Right hindlimb (tissue), 1 donor: Measurements from ENCODE around the gene WBP11.

Experiments
- DNase-seq: peaks from one replicate; pipeline ENCODE4 v3.0.0-alpha.2; 2018

The WBP11 gene

DNA sequence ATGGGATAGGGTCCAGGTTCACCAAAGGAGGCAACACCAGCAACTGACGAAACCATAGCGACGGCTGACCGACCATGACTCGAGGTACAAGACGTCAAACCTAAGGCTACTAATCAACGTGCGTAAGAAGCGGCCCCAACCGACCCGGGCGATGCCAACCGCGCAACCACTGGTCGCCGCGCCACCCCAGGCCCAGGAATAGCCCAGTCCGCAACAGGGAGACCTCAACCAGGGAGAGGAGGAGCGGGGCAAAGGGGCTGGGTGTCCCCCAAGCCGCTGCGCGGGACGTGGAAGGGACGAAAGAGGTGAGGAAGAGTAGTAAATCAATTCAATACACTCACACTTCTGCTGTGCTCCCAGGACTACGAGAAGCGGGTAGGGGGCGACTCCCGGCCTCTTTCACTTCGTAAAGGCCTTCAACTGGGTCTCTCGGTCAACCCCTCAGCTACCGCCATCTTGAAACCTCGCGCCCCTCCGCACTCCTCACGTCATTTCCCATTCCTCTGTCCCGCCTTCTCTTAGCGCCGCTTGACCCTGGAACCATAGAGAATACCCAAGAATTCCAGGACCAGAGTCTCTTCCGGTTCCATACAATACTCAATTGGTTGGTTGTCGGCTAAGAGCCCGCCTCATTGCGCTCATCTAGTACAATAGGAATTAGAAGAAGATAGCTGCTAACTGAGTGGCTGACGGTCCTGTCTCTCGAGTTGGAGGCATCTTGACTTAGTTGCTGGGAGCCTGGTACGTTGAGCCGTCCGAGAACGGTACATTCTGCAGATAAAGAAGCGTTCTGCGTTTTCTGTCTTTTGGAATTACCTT lies at the start of gene WBP11, which contains the start of gene C12orf60:
WBP11 (minus strand) TSS at position 468 of the 819 bp plus-strand sequence. CDS start 2,095 bp downstream, outside the sequence.
C12orf60 (plus strand) TSS at position 660 of the 819 bp plus-strand sequence. CDS start 19,266 bp downstream, outside the sequence.
- peak; percentile 97 for DNase-seq

DNA sequence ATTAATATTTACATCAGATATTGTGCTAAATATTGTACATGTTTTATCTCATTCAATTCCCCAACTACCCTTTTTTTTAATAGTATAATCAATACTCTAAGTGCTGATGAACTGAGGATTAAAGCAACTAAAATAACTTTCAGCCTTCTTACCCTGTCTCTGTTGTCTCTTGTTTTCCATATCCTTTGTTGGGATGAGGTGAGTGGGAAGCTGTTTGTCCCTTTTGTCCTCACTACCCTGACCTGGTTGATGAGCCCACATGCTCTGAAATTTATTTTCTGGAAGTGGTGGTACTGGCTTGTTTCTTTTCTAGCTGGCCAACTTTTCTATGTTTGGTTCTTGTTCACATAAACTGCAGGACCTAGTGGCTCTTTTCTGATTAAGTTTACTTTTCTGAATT lies 49.6 kb upstream of the WBP11 start:
- DNase-seq, result no peak

DNA sequence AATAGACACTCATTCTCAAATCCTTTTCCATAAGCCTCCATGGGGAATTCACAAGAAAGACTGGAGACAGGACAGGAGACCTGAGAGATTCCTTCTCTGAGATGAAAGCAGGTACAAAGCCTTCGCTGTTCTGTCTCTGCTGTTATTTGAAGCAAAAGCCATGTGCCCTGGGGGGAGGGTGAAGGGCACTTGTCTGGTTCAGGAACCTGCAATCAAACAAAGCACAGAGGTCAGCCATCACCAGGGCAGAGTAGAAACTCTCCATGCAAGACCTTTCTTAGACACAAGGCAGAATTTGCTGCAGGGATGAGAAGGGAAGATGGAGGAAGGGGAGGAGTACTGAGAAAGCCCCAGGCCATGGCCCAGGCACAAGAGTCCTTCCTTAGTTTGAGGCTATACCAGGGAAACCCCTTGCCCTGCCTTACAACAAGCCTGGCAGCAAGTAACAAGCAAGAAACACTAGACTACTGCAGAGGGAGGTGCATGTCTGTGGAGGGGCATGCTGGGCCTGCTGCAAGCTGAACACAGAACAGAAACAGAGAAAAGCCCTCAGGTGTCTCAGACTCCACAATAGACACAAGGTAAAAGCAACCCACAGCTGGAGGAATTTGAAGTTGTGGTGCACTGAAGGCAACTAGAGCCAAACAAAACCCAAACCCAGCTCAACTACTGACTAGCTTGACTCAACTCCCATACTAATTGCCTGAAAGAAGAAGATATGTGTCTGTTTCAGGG lies 47.8 kb upstream of the WBP11 start:
- no peak for DNase-seq

DNA sequence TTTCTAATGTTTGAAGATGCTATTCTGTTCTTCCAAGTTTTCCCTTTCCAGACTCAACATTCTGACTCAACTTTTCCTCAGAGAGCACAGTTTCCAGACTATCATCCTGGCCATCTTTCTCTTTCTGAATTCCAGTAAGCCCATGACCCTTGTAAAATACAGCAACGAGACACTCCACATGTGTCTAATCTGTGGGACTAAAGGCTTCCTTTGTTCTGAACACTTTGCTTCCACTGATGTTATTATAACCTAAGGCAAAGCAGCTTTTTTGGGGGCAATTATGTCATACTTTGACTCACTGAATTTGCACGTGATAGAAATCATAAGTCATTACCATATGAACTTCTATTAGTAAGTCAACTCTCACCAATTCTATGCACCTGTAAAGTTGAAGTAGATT lies 46.4 kb upstream of the WBP11 start:
- DNase-seq, result peak; percentile 38

- no peak for DNase-seq
These were observed 43.8 kb upstream of the WBP11 start for GRCh38 chr12:14846876-14847580.

DNA sequence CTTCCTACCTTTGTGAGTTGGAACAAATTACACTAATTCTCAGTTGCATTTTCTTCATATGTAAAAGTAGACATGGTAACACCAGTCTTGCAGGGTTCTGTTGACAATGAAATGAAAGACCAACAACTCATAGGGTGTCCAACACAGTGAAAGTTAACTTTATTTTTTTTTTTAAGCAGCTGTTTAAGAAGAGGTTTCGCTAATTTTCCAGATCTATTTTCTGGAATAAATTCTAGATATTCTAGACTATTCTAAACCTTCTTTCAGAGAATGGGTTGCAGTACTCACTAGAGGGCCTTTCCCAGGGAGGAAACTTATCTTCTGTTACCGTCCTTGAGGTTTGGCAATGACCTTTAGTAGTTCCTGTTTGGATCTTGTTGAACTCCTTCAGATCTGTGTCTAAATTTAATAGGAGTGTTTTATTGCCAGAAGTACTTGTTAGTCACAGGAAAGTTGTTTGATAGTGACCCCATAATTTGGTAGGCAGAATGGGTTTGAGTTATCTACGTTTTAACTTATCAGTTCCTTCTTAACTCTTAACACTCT lies 42.8 kb upstream of the WBP11 start:
- DNase-seq, result no peak

GRCh38 chr12:14845350-14845750 lies 42.1 kb upstream of the WBP11 start:
- DNase-seq, result peak; percentile 63

- no peak for DNase-seq
These were observed 41.1 kb upstream of the WBP11 start for GRCh38 chr12:14844401-14844800.

GRCh38 chr12:14843425-14843887 lies 40.2 kb upstream of the WBP11 start, which contains the start of gene ART4:
TSS of gene ART4 (minus strand) at chr12:14843526. CDS start at chr12:14843113, 413 bp downstream.
- no peak for DNase-seq

DNA sequence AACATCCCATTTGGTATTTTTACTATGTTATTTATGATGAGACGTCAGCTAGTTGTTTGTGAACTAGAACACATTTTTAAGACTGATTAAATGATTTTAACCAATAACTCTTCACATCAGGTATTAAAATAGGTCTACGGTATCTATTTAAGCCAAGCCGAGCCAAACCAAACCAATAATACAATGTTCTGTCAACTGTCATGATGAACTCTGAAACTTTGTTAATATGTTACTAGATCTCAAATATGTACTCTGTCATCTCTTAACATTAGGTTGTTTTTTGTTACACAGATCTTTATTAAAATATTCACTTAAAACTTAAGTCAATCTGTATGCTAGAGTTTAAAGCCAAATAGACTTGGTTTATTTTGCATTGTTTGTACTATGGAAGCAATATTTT lies 39.0 kb upstream of the WBP11 start:
- DNase-seq, result no peak

DNA sequence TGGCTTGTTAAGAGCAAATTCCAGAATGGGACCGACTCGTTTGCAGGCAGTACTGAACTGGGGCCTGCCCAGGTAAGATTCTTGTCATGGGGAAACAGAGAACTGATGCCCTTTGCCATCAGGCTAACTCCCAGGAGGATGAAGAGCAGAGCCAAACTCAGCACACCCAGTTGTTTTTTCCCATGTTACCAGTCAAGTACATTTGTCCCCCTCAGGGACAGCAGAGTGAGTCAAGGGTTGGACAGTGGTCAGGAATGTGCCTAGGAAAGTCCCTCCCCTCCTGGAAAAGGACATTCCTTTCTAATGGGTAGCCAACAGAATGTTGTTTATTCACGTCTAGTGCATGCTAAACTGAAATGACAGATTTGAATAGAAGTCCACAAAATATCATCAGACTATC lies 38.5 kb upstream of the WBP11 start:
- peak; percentile 23 for DNase-seq

GRCh38 chr12:14840616-14841015 lies 37.3 kb upstream of the WBP11 start:
- DNase-seq, result no peak

- no peak for DNase-seq
These were observed 36.0 kb upstream of the WBP11 start for GRCh38 chr12:14839262-14839661.

DNA sequence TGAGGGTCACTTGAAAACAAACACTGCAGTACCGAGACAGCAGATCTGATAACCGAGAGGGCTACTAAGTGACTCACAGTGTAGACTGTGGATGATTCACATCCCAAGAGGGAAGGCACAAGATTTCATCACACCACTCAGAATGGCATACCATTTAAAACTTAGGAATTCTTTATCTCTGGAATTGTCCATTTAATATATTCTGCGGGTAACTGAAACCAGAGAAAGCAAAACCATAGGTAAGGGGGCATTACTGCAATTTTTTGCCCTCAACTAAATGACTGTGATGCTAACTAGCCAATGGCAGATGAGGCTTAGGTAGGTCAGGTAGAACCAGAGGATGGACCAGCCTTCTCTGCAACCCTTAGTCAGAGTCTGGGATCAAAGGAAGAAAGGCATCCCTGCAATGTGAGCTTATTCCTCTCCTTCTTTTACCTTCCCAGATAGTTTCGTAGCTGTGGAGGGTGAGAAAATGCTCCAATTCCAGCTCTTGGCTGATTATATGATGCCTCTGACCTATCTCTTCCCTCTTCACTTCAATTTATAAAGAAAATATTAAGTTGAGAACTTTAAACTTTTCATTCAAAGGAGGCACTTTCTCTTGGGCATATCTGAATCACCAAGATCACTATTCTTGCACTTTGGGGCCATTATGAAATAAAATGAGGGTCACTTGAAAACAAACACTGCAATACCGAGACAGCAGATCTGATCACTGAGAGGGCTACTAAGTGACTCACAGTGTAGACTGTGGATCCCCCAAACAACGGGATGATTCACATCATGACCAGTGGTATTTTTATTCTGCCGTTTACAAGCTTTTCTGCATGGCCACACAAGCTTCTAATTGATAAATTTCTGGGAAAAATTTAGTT lies 33.3 kb upstream of the WBP11 start:
- DNase-seq, result no peak

DNA sequence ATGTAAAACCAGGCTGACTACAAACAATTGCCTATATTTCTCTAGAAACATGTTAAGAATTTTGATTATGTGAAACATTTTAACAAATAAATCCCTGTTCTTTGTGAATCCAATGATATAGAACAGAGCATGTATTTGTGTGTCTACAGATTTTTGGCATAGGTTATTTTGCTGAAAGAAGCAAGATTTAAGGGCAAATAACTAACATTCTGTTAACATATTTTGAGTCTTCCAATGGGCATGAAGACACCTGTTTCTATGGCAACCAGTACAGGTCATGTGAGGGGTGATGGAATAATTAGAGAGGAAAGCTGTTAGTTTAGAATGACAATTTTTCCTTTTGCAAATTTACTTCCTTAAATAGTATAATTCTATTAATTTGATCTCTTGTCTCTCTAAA lies 31.2 kb upstream of the WBP11 start:
- DNase-seq, result no peak

DNA sequence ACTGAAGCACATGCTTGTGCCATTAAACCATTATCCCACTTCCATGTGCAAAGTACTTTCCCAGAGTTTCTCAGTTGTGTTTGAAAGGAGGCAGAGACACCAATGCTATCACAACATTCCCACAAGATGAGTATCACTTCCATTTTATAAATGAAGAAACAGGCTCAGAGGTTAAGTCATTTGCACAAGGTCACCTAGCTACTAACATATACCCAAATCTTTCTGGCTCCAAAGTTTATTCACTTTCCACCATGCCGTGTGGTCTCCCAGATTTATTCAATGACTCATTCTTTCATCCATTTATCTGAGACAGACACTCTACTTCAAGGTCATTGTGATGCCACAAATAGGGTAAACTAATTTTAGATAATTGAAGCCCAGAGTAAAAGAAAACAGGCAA lies 30.7 kb upstream of the WBP11 start:
- DNase-seq, result no peak

GRCh38 chr12:14833336-14833735 lies 30.1 kb upstream of the WBP11 start:
- DNase-seq, result no peak

GRCh38 chr12:14828892-14829291 lies 25.6 kb upstream of the WBP11 start:
- DNase-seq, result no peak

DNA sequence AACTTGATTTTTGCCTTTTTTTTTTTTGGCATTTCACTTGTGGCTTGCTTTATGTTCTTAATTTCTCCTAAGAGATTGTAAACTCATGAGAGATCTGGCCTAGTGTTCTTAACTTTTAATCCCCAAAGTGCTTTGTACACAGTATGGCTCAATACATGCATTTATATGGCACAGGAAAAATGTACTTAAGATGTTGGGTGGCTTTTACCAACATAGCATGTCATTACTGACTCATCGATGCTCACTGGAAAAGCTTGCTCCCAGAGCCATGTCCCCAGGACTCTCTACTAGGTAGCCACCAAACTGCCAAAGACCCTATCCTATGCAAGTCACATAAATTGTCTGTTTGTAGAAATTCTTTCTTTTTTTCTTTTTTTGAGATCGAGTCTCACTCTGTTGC lies 23.8 kb upstream of the WBP11 start:
- DNase-seq, result no peak

- DNase-seq, result peak; percentile 23
These were observed 23.2 kb upstream of the WBP11 start for GRCh38 chr12:14826491-14826890.

GRCh38 chr12:14825256-14825655 lies 22.0 kb upstream of the WBP11 start:
- no peak for DNase-seq
